GM13977 (cell line): ENCODE data around the gene MCM6.

Source experiments
- DNase-seq: peaks from one replicate; pipeline ENCODE4 v3.0.0; 2012; ENCODE audit warnings: low spot score
- CTCF ChIP-seq: IDR thresholded peaks from 2 replicates; pipeline ENCODE4 v1.5.1; 2012; ENCODE audit warnings: mild to moderate bottlenecking, control low read depth; ENCODE audit not compliant: insufficient read depth; ENCODE audit errors: extremely low read depth, missing control alignments
- in situ Hi-C: fragments of 300-500 bp; cut with MboI; formaldehyde crosslinking; loops from one replicate; pipeline ENCODE4 v1.12.0; 2022; ENCODE audit warnings: low sequenced_read_pairs, low pct_unique_long_range_greater_than_20kb, mixed read lengths, inconsistent platforms; ENCODE audit not compliant: unreplicated experiment

MCM6 gene

GRCh38 chr2:135839713-135840112, 36.5 kb downstream of the MCM6 start:
- DNase-seq: no peak
- TF ChIP-seq CTCF: no peak
- in situ Hi-C loops: no loop called here

- DNase-seq: no peak
- no peak for TF ChIP-seq CTCF
- in situ Hi-C loops: no loop called here
Measured at GRCh38 chr2:135838502-135838901, 37.7 kb downstream of the MCM6 start.

GRCh38 chr2:135836596-135837270, 39.5 kb downstream of the MCM6 start, which contains the start of gene LCT:
Gene LCT (minus strand): TSS chr2:135837184. CDS start chr2:135837169, 15 bp downstream.
- no peak for TF ChIP-seq CTCF
- in situ Hi-C loops: no loop called here
- no peak for DNase-seq

- no peak for TF ChIP-seq CTCF
- no peak for DNase-seq
- in situ Hi-C loops: no loop called here
Measured at GRCh38 chr2:135832891-135833290, 43.4 kb downstream of the MCM6 start.

- in situ Hi-C loops: no loop called here
- no peak for DNase-seq
- TF ChIP-seq CTCF: no peak
Measured at GRCh38 chr2:135831180-135831812, 44.9 kb downstream of the MCM6 start.

GRCh38 chr2:135829378-135830135, 46.7 kb downstream of the MCM6 start:
- no peak for DNase-seq
- in situ Hi-C loops: no loop called here
- TF ChIP-seq CTCF: no peak
